Right lobe of liver (tissue), 4 donors: ENCODE measurements around the gene BRD2.

Experiments used
- CTCF ChIP-seq, 4 donors: fragments of 200-600 bp in 3 of 4; fragments of 450-650 bp in 1 of 4; IDR thresholded peaks; one replicate each; pipeline versions ENCODE4 v1.5.1 to v1.8.0; 2016 to 2022; ENCODE audit warnings: antibody characterized with exemption in 4 of 4, mild to moderate bottlenecking in 2 of 4
- POLR2A ChIP-seq: fragments of 450-650 bp; IDR thresholded peaks from one replicate; pipeline ENCODE4 v1.6.1; 2017; ENCODE audit warnings: antibody characterized with exemption, mild to moderate bottlenecking
- donor health status: DM: no; HTN: no; CAD: no.
- donor health status: DM: no; HTN: no; CAD: no.
- donor health status: DM: no; HTN: yes; CAD: no.

- no peak for TF ChIP-seq CTCF (IDR thresholded peaks at IDR 0.05)
- TF ChIP-seq POLR2A = no peak
Observed at GRCh38 chr6:33023536-33023935, 55.1 kb downstream of the BRD2 start.
